ACHN (cell line): ENCODE measurements around the gene RUFY4.

ENCODE experiments used
- DNase-seq: peaks from one replicate; pipeline ENCODE4 v3.0.0-alpha.2; 2015
- in situ Hi-C: cut with HindIII; loops from 2 replicates; pipeline ENCODE4 v1.10.0; 2017; ENCODE audit warnings: low sequenced_read_pairs, low pct_ligation_motif_present, low pct_unique_long_range_greater_than_20kb

Gene RUFY4

DNA sequence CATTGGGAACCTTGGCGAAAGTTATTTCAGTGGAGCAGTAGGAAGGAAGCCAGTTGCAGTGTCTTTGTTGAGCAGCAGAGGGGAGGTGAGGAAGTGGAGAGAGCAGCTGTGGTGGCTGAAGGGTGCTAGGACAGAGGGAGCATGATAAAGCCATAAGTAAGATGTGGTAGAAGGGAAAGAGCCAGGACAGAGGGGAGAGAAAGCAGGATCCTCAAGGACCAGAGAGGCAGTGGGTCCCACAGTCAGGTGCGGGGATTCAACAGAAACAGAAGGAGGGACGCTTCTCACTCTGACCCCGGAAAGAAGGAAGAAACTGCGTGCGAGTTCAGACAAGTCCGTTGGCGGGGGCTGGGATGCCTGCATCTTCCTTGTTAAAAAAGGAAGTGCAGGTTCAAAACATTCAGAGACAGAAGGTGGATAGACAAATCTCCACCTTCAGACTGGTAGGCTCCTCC, 56.6 kb downstream of the RUFY4 start, which contains the start of gene CXCR2:
CXCR2 (plus strand) TSS at position 403 of the 455 bp plus-strand sequence. CDS start 8,774 bp downstream, outside the sequence.
- DNase-seq: no peak
- in situ Hi-C loops: no loop called here

- in situ Hi-C loops: no loop called here
- DNase-seq: no peak
Observed at GRCh38 chr2:218127929-218128455, 58.9 kb downstream of the RUFY4 start.

- no peak for DNase-seq
Observed at GRCh38 chr2:218128781-218129457, 59.9 kb downstream of the RUFY4 start.

DNA sequence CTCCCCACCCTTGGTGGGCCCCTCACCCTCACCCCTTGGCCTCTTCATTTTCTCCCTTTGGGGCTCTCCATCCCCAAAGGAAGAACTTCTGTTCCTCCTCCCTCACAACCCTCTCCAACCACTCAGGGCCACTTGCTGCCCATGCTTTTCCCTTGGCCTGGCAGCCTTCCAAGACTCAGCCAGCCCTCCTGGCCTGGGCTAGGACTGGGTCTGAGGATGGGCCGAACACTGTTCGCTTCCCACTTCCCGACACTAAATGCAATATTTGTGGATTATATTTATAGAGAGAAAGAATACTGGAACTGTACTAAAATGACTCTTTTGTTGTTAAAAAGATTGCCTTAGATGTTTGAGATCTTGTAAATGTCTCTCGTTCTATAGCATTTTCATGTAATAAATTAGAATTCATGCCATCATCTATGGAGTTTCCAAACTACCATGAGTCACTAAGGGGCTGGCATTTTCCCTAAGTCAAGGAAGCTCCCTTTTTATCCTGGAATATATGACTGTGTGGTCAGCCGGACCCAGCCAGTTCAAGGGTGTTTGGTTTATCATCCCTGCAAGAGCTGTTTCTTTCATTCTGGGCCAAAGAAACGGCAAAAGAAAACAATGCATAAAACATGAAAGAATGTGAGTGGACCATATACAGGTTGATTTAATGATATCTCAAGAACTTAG, 60.5 kb downstream of the RUFY4 start:
- in situ Hi-C loops: no loop called here
- no peak for DNase-seq

More at GRCh38 chr2:218128781-218129457, 59.9 kb downstream of the RUFY4 start:
- in situ Hi-C loops: no loop called here

GRCh38 chr2:218130377-218130776, 61.3 kb downstream of the RUFY4 start:
- in situ Hi-C loops: no loop called here
- DNase-seq: no peak

DNA sequence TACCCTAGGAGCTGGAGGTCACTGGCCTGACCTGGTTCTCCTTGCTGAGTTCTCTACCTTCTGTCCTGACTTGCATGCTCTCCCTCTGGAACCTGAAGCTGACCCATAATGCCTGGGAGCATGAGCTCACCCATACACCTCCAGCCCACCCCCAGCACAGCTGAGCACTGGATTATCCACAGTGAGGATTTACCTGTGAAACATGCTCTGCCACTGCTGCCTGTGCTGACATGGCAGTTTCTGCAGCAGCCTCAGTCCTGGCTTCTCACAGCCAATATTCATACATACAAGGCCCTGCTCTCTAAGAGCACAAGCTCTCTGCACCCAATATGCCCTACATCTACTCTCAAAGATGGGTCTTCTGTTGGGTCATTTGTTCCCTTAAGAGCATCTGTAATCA, 61.8 kb downstream of the RUFY4 start:
- in situ Hi-C loops: no loop called here

DNA sequence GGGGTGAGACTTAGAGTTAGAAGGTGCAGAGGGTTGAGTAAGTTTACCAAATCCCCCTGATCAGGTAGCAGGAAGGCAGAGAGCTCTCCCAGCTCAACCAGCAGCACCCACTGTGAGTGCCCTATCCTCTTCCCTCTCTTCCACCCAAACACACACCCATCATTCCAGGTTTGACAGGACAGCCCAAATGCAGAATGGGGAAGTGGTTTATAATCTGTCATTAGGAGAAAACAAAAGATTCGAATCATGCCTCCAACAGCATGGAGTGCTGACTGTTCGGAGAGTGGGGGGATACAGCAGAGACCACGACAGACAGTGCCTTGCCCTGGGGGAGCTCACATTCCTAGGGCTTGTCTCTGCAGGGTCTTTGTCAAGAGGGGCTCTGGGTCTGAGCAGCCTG, 68.5 kb downstream of the RUFY4 start:
- in situ Hi-C loops: no loop called here
- DNase-seq: no peak

More for the DNA sequence above, 61.8 kb downstream of the RUFY4 start:
- DNase-seq: no peak

GRCh38 chr2:218138047-218138446, 69.0 kb downstream of the RUFY4 start:
- DNase-seq: no peak
- in situ Hi-C loops: no loop called here
